Vagina (tissue), 2 donors: ENCODE data around the gene THEM4. TPM values are rescaled to one million over a fixed set of nuclear protein-coding genes. Genes with fewer than 3 reads are reported as not detected.

ENCODE experiments used
- DNase-seq, 2 donors: peaks; one replicate each; pipeline ENCODE4 v3.0.0-alpha.2; 2017; ENCODE audit errors: extremely low spot score in 2 of 2
- H3K27ac ChIP-seq: fragments of 200-600 bp; sonication (generic); one replicate; pipeline ENCODE4 v1.5.1; 2019
- H3K27me3 ChIP-seq: fragments of 200-600 bp; sonication (generic); one replicate; pipeline ENCODE4 v1.5.1; 2019
- H3K36me3 ChIP-seq, 2 donors: fragments of 200-600 bp; sonication (generic); one replicate each; pipeline ENCODE4 v1.5.1; 2017 to 2019
- H3K4me1 ChIP-seq: fragments of 200-600 bp; sonication (generic); one replicate; pipeline ENCODE4 v1.5.1; 2019
- H3K4me3 ChIP-seq, 2 donors: fragments of 200-600 bp; sonication (generic); 1 replicate in 1 of 2; 2 replicates in 1 of 2; pipeline ENCODE4 v1.5.1; 2016 to 2019
- H3K9me3 ChIP-seq: fragments of 200-600 bp; sonication (generic); one replicate; pipeline ENCODE4 v1.5.1; 2019
- POLR2A ChIP-seq, 2 donors: fragments of 450-650 bp; IDR thresholded peaks; one replicate each; pipeline ENCODE4 v1.6.1; 2017; ENCODE audit warnings: antibody characterized with exemption in 2 of 2, mild to moderate bottlenecking in 2 of 2, moderate library complexity in 2 of 2
- POLR2AphosphoS5 ChIP-seq, 2 donors: sonication (generic); formaldehyde crosslinking; IDR thresholded peaks; one replicate each; pipeline ENCODE4 v1.9.0; 2017; ENCODE audit warnings: antibody characterized with exemption in 2 of 2, mild to moderate bottlenecking in 2 of 2, low read depth in 1 of 2; ENCODE audit not compliant: insufficient read depth in 1 of 2
- intact Hi-C: fragments of 100-400 bp; cut with DNase I; formaldehyde crosslinking; loops from one replicate; pipeline ENCODE4 v1.15.1; 2023
- total RNA-seq: library from RNA; depleted of rRNA; stranded (reverse); fragments of >200 nt; gene quantifications from one replicate; pipeline ENCODE4 v1.2.3, GENCODE V29; 2016
- TF ChIP-seq, protein P1 (sequence below), 3 experiments: fragments of 450-650 bp in 2 of 3; fragments of 200-600 bp in 1 of 3; sonication (generic) in 1 of 3; IDR thresholded peaks; one replicate each; pipeline ENCODE4 v1.5.1; 2017 to 2019; ENCODE audit warnings: antibody characterized with exemption in 3 of 3, mild to moderate bottlenecking in 2 of 3, moderate library complexity in 2 of 3

Gene THEM4
- total RNA-seq, 1 donor from 2014 or later = 26.8 TPM

DNA sequence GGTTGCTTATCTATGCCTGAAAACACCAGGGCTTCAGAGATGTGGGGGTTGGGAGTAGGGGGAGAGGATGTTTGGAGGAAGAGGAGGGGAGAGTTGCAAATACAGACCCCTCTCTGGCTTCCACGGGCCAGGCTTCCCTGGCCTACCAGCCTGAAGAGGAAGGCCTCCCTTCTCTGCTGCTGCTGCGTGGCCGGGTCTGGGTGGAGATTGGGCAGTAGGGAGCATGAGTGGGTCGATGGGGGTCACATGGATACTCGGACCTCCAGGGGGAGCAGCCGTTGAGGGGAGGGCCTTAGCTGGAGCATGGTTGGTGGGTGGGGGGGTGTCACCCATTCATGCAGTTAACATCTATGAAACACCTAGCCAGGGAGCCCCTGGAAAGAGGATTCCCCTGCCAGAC is 79.3 kb downstream of the THEM4 start:
- H3K36me3 ChIP-seq = no peaks in the 10 kb centered on the region
- peaks cover 25% of the 10 kb centered on the region for H3K4me1 ChIP-seq
- TF ChIP-seq, protein P1, sequence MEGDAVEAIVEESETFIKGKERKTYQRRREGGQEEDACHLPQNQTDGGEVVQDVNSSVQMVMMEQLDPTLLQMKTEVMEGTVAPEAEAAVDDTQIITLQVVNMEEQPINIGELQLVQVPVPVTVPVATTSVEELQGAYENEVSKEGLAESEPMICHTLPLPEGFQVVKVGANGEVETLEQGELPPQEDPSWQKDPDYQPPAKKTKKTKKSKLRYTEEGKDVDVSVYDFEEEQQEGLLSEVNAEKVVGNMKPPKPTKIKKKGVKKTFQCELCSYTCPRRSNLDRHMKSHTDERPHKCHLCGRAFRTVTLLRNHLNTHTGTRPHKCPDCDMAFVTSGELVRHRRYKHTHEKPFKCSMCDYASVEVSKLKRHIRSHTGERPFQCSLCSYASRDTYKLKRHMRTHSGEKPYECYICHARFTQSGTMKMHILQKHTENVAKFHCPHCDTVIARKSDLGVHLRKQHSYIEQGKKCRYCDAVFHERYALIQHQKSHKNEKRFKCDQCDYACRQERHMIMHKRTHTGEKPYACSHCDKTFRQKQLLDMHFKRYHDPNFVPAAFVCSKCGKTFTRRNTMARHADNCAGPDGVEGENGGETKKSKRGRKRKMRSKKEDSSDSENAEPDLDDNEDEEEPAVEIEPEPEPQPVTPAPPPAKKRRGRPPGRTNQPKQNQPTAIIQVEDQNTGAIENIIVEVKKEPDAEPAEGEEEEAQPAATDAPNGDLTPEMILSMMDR (IDR thresholded peaks at IDR 0.05) = no peak
- TF ChIP-seq POLR2A (IDR thresholded peaks at IDR 0.05) = no peak
- no peak for TF ChIP-seq POLR2AphosphoS5 (IDR thresholded peaks at IDR 0.05; ENCODE audit: insufficient read depth in 1 of 2, low read depth in 1 of 2)
- DNase-seq = no peak
- intact Hi-C loops = no loop called here
- H3K27me3 ChIP-seq = no peaks in the 10 kb centered on the region
- H3K27ac ChIP-seq = no peak overlapping the region
- no peak overlapping the region for H3K4me3 ChIP-seq
- no peaks in the 10 kb centered on the region for H3K9me3 ChIP-seq

DNA sequence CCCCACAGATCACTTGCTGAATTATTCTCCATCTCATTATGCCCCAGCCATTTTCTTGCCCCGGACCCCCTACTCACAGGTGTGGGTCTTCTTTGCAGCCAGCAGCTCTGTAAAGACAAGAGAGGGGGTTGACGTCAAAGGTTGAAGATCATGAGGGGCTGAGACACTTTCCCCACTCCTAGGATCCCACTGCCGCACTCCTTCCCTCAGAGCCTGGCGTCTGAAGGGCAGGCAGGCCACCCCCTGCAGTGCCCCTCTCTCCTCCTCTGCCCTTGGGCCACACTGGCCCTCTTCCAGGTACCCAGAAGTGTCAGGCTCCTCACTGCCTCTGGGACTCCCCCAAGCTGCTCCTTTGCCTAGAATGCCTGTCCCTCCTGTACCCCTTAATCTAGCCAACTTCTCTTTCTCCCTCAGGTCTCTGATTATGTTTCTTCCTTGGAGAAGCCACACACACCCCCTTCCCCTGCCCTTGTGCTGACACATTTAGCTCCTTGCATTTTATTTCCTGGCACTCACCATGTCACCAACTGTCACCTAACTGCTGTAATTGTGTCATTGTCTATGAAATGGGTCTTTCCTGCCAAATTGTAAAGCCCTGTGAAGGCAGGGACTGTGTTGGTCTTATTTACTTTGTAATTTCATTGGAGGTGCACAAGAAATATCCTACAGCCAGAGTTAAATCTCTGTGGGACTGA is 79.8 kb downstream of the THEM4 start:
- no peak overlapping the region for H3K27ac ChIP-seq
- no peaks in the 10 kb centered on the region for H3K27me3 ChIP-seq
- peaks cover 25% of the 10 kb centered on the region for H3K4me1 ChIP-seq
- no peak overlapping the region for H3K4me3 ChIP-seq
- H3K9me3 ChIP-seq = no peaks in the 10 kb centered on the region
- no peak for DNase-seq
- no peak for TF ChIP-seq POLR2A (IDR thresholded peaks at IDR 0.05)
- TF ChIP-seq POLR2AphosphoS5 (IDR thresholded peaks at IDR 0.05; ENCODE audit: insufficient read depth in 1 of 2, low read depth in 1 of 2) = no peak
- TF ChIP-seq, protein P1 (IDR thresholded peaks at IDR 0.05) = no peak
- intact Hi-C loops = no loop called here
- no peaks in the 10 kb centered on the region for H3K36me3 ChIP-seq

DNA sequence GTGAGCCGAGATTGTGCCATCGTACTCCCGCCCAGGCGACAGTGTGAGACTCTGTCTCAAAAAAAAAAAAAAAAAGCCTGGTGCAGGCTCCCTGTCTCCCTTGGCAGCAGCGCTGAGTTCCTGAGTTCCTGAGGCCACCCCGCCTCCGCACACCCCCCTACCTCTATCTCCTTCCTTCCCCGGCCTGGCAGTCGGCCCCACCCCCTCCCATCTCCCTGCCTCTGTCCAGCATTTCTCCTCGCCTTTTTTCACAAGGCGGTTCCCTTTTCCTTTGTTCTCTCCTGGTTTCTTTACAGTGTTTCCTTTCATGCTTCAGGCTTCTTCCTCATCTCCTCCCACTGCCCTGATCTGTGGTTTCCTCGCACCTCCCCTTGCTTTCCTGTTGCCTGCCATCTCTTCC is 80.4 kb downstream of the THEM4 start:
- Histone ChIP-seq H3K36me3 (no peaks in the 10 kb centered on the region), H3K4me1 (peaks cover 25% of the 10 kb centered on the region), H3K4me3 (no peak overlapping the region), H3K9me3 (no peaks in the 10 kb centered on the region), H3K27ac (no peak overlapping the region), H3K27me3 (no peaks in the 10 kb centered on the region)
- intact Hi-C loops = no loop called here
- DNase-seq = no peak
- TF ChIP-seq POLR2A (IDR thresholded peaks at IDR 0.05) = no peak
- TF ChIP-seq, protein P1 (IDR thresholded peaks at IDR 0.05) = no peak
- no peak for TF ChIP-seq POLR2AphosphoS5 (IDR thresholded peaks at IDR 0.05; ENCODE audit: insufficient read depth in 1 of 2, low read depth in 1 of 2)

DNA sequence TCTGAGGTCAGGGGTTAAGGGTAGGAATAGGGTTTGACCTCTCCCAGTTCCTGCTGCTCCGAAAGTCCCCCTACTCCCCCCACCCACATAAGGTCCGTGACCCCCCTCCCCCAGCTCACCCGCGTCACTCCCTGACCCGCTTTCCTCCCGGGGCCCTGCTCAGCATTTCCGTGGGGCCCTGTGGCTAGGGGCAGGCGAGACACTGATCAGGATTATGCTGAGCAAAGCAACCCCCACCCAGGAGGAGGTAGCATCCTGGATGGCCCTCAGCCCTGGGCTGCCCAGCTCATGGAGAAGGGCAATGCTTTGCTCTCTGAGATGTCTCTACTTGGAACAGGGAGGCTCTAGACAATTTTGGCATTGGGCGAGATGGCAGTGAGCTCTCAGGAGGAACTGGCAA is 81.5 kb downstream of the THEM4 start:
- no peak for DNase-seq
- no peaks in the 10 kb centered on the region for H3K9me3 ChIP-seq
- H3K36me3 ChIP-seq = no peaks in the 10 kb centered on the region
- intact Hi-C loops = no loop called here
- H3K4me3 ChIP-seq = no peak overlapping the region
- H3K27me3 ChIP-seq = no peaks in the 10 kb centered on the region
- H3K4me1 ChIP-seq = peaks cover 21% of the 10 kb centered on the region
- H3K27ac ChIP-seq = no peak overlapping the region
- TF ChIP-seq POLR2AphosphoS5 (IDR thresholded peaks at IDR 0.05; ENCODE audit: insufficient read depth in 1 of 2, low read depth in 1 of 2) (no peak), POLR2A (IDR thresholded peaks at IDR 0.05) (no peak)
- TF ChIP-seq, protein P1 (IDR thresholded peaks at IDR 0.05) = no peak
